Measurements from ENCODE around the gene SOWAHD.
"Not testable (repeated sequence)": the region's sequence is repeated elsewhere in the genome, so short reads cannot be mapped to it uniquely, and the experiment has no call there.

Gene SOWAHD

GRCh38 chrX:119802546-119802945, 44.2 kb downstream of the SOWAHD start:
- H3K27me3 Mint-ChIP-seq, result no peaks in the 10 kb centered on the region
- DNase-seq (ENCODE audit: low spot score in 2 of 2) (no peak), ATAC-seq (replicated peaks; ENCODE audit: extremely low read depth, poor library complexity, severe bottlenecking) (no peak)
- no peaks in the 10 kb centered on the region for H3K4me1 Mint-ChIP-seq
- H3K4me3 Mint-ChIP-seq, result no peak overlapping the region
- no peak overlapping the region for H3K27ac Mint-ChIP-seq (ENCODE audit: low read depth)
- no peaks in the 10 kb centered on the region for H3K36me3 Mint-ChIP-seq (ENCODE audit: insufficient read depth)
- no peaks in the 10 kb centered on the region for H3K9me3 Mint-ChIP-seq

GRCh38 chrX:119808461-119808860, 50.1 kb downstream of the SOWAHD start:
- H3K27me3 Mint-ChIP-seq; ATAC-seq (replicated peaks; ENCODE audit: extremely low read depth, poor library complexity, severe bottlenecking); H3K4me1 Mint-ChIP-seq; H3K4me3 Mint-ChIP-seq; H3K36me3 Mint-ChIP-seq (ENCODE audit: insufficient read depth); H3K27ac Mint-ChIP-seq (ENCODE audit: low read depth); DNase-seq (ENCODE audit: low spot score in 2 of 2); H3K9me3 Mint-ChIP-seq: not testable (repeated sequence)

- Mint-ChIP-seq H3K27ac (ENCODE audit: low read depth) (no peak overlapping the region), H3K27me3 (no peaks in the 10 kb centered on the region), H3K36me3 (ENCODE audit: insufficient read depth) (no peaks in the 10 kb centered on the region), H3K4me1 (no peaks in the 10 kb centered on the region), H3K4me3 (no peak overlapping the region), H3K9me3 (no peaks in the 10 kb centered on the region)
- ATAC-seq (replicated peaks; ENCODE audit: extremely low read depth, poor library complexity, severe bottlenecking) (no peak), DNase-seq (ENCODE audit: low spot score in 2 of 2) (no peak)
These were observed 50.8 kb downstream of the SOWAHD start for GRCh38 chrX:119809185-119809666.
